PC-3 (cell line): ENCODE measurements around the gene C19orf25. TPM values are rescaled to one million over a fixed set of nuclear protein-coding genes. Genes with fewer than 3 reads are reported as not detected.

ENCODE experiments used
- ATAC-seq: fragments of 200-7000 bp; cut with Tn5 transposase; 2 replicates; pipeline ENCODE4 v1.9.1; 2020; ENCODE audit warnings: mild to moderate bottlenecking, moderate library complexity
- BruUV-seq: library from RNA; stranded (reverse); fragments of 400-500 nt; replicated peaks from 2 replicates; lab custom pipeline; 2021; lab: Mats Ljungman, UMichigan
- CTCF ChIA-PET: fragments of 300-600 bp; sonication (Branson Sonifier 250); formaldehyde crosslinking; loops from one replicate; lab custom pipeline; 2022; ENCODE audit warnings: antibody characterized with exemption; lab: Charles Lee
- POLR2A ChIA-PET: fragments of 300-600 bp; sonication (Branson Sonifier 250); formaldehyde crosslinking; loops from one replicate; lab custom pipeline; 2022; ENCODE audit warnings: antibody characterized with exemption; ENCODE audit not compliant: unreplicated experiment; lab: Charles Lee
- DNase-seq: peaks from one replicate; pipeline ENCODE4 v3.0.0-alpha.2; 2015
- H2AFZ ChIP-seq: fragments of 300-600 bp; sonication (generic); 2 replicates; pipeline ENCODE4 v1.6.0; 2016; ENCODE audit warnings: antibody characterized with exemption, low read length
- H3F3A ChIP-seq: fragments of 300-600 bp; sonication (generic); one replicate; pipeline ENCODE4 v1.6.0; 2017; ENCODE audit warnings: antibody characterized with exemption, low read length, control low read depth, mild to moderate bottlenecking; ENCODE audit not compliant: unreplicated experiment
- H3K27ac ChIP-seq: fragments of 300-600 bp; sonication (generic); 2 replicates; pipeline ENCODE4 v1.5.1; 2016; ENCODE audit warnings: mild to moderate bottlenecking, low read length
- H3K27me3 ChIP-seq: fragments of 300-600 bp; sonication (generic); 2 replicates; pipeline ENCODE4 v1.6.1; 2016; ENCODE audit warnings: low read length, mixed read lengths
- H3K36me3 ChIP-seq: fragments of 300-600 bp; sonication (generic); 2 replicates; pipeline ENCODE4 v1.6.1; 2016; ENCODE audit warnings: low read depth, mixed run types, low read length, mixed read lengths
- H3K4me1 ChIP-seq: fragments of 300-600 bp; sonication (generic); 2 replicates; pipeline ENCODE4 v1.5.1; 2016; ENCODE audit warnings: low read length; ENCODE audit not compliant: insufficient read depth
- H3K4me2 ChIP-seq: fragments of 300-600 bp; sonication (generic); 2 replicates; pipeline ENCODE4 v1.6.0; 2016; ENCODE audit warnings: low read length
- H3K4me3 ChIP-seq: fragments of 300-600 bp; sonication (generic); 2 replicates; pipeline ENCODE4 v1.5.1; 2016; ENCODE audit warnings: mild to moderate bottlenecking, low read length, mixed read lengths
- H3K79me2 ChIP-seq: fragments of 300-600 bp; sonication (generic); 2 replicates; pipeline ENCODE4 v1.6.1; 2017; ENCODE audit warnings: low read length, mixed read lengths
- H3K9ac ChIP-seq: fragments of 300-600 bp; sonication (generic); 2 replicates; pipeline ENCODE4 v1.6.0; 2016; ENCODE audit warnings: mild to moderate bottlenecking, low read length
- H3K9me2 ChIP-seq: fragments of 300-600 bp; sonication (generic); replicated peaks from 2 replicates; pipeline ENCODE4 v1.6.1; 2016; ENCODE audit warnings: mixed run types, low read length, mixed read lengths
- H3K9me3 ChIP-seq: fragments of 300-600 bp; sonication (generic); 2 replicates; pipeline ENCODE4 v1.6.1; 2016; ENCODE audit warnings: low read length, mixed read lengths
- H4K20me1 ChIP-seq: fragments of 300-600 bp; sonication (generic); 2 replicates; pipeline ENCODE4 v1.6.1; 2016; ENCODE audit warnings: low read length, mixed read lengths
- CTCF ChIP-seq: fragments of 300-600 bp; sonication (generic); conservative IDR thresholded peaks from 2 replicates; pipeline ENCODE4 v1.5.1; 2017; ENCODE audit warnings: antibody characterized with exemption, low read depth, mild to moderate bottlenecking, low read length
- EZH2 ChIP-seq: fragments of 300-600 bp; sonication (generic); IDR thresholded peaks from one replicate; pipeline ENCODE4 v1.6.1; 2017; ENCODE audit warnings: antibody characterized with exemption, mild to moderate bottlenecking, low read length; ENCODE audit not compliant: unreplicated experiment
- EZH2phosphoT487 ChIP-seq: fragments of 300-600 bp; sonication (generic); IDR thresholded peaks from 2 replicates; pipeline ENCODE4 v1.6.1; 2018; ENCODE audit warnings: mild to moderate bottlenecking, antibody characterized with exemption, low read length, borderline replicate concordance
- intact Hi-C: fragments of 100-400 bp; cut with micrococcal nuclease; formaldehyde crosslinking; loops from 2 replicates; pipeline ENCODE4 v1.9.0; 2023
- total RNA-seq: library from RNA; depleted of rRNA; stranded (reverse); fragments of >200 nt; gene quantifications from 2 replicates; pipeline ENCODE4 v1.2.3, GENCODE V29; 2014

Gene C19orf25
- total RNA-seq, 1 experiment from 2014 or later = 45.0 TPM

- H3K27me3 ChIP-seq = no peaks in the 10 kb centered on the region
- no TSS peak for BruUV-seq
- no peaks in the 10 kb centered on the region for H3K9me3 ChIP-seq
- ChIA-PET CTCF (interaction anchor here (0.6 kb wide), 1 partner anchor 58 kb away, joined by 3 read pairs; no protein-coding TSS in a partner anchor), POLR2A (no interaction called here)
- ATAC-seq (no peak), DNase-seq (no peak)
- H3K27ac ChIP-seq = no peak overlapping the region
- no peaks in the 10 kb centered on the region for H3K36me3 ChIP-seq
- H4K20me1 ChIP-seq = no peaks in the 10 kb centered on the region
- no peak overlapping the region for H2AFZ ChIP-seq
- intact Hi-C loops = no loop called here
- no peak overlapping the region for H3K4me3 ChIP-seq
- no peaks in the 10 kb centered on the region for H3F3A ChIP-seq
- H3K79me2 ChIP-seq = peaks cover 3% of the 10 kb centered on the region; the same call in 1 of the 2 replicates
- no peak overlapping the region for H3K9ac ChIP-seq
- H3K9me2 ChIP-seq = no peaks in the 10 kb centered on the region
- TF ChIP-seq EZH2phosphoT487 (no peak), CTCF (no peak), EZH2 (no peak)
- H3K4me2 ChIP-seq = no peak overlapping the region
- H3K4me1 ChIP-seq = 0 out of 2 replicates have a peak, but pooled peaks cover 3% of the 10 kb centered on the region
Measured at GRCh38 chr19:1516395-1516753, 37.4 kb upstream of the C19orf25 start.

- H3K9me3 ChIP-seq = no peaks in the 10 kb centered on the region
- H3K4me3 ChIP-seq = no peak overlapping the region
- DNase-seq = no peak
- H3K36me3 ChIP-seq = no peaks in the 10 kb centered on the region
- ATAC-seq = no peak
- no peaks in the 10 kb centered on the region for H3K9me2 ChIP-seq
- intact Hi-C loops = no loop called here
- peaks cover 3% of the 10 kb centered on the region; the same call in 1 of the 2 replicates for H3K79me2 ChIP-seq
- BruUV-seq = no TSS peak
- H3K27me3 ChIP-seq = no peaks in the 10 kb centered on the region
- no peak overlapping the region for H3K4me2 ChIP-seq
- CTCF ChIA-PET = no interaction called here
- H2AFZ ChIP-seq = no peak overlapping the region
- no peaks in the 10 kb centered on the region for H3F3A ChIP-seq
- H3K4me1 ChIP-seq = 0 out of 2 replicates have a peak, but pooled peaks cover 3% of the 10 kb centered on the region
- no peak overlapping the region for H3K9ac ChIP-seq
- TF ChIP-seq EZH2phosphoT487 (no peak), CTCF (no peak), EZH2 (no peak)
- POLR2A ChIA-PET = no interaction called here
- H3K27ac ChIP-seq = no peak overlapping the region
- no peaks in the 10 kb centered on the region for H4K20me1 ChIP-seq
Measured at GRCh38 chr19:1514986-1515721, 36.1 kb upstream of the C19orf25 start.

GRCh38 chr19:1514295-1514661 is 35.3 kb upstream of the C19orf25 start:
- H3K4me2 ChIP-seq = no peak overlapping the region
- intact Hi-C loops = no loop called here
- DNase-seq = no peak
- no peak overlapping the region for H3K27ac ChIP-seq
- no peak for TF ChIP-seq CTCF
- TF ChIP-seq EZH2 = no peak
- TF ChIP-seq EZH2phosphoT487 = no peak
- ChIA-PET CTCF (no interaction called here), POLR2A (no interaction called here)
- ATAC-seq = no peak
- no peak overlapping the region for H3K4me3 ChIP-seq
- H3F3A ChIP-seq = no peaks in the 10 kb centered on the region
- H3K4me1 ChIP-seq = 0 out of 2 replicates have a peak, but pooled peaks cover 3% of the 10 kb centered on the region
- no peak overlapping the region for H3K9ac ChIP-seq
- H3K9me3 ChIP-seq = no peaks in the 10 kb centered on the region
- peaks cover 3% of the 10 kb centered on the region; the same call in 1 of the 2 replicates for H3K79me2 ChIP-seq
- no peaks in the 10 kb centered on the region for H4K20me1 ChIP-seq
- no peak overlapping the region for H2AFZ ChIP-seq
- no peaks in the 10 kb centered on the region for H3K27me3 ChIP-seq
- no peaks in the 10 kb centered on the region for H3K9me2 ChIP-seq
- BruUV-seq = no TSS peak
- no peaks in the 10 kb centered on the region for H3K36me3 ChIP-seq
